ENCODE results near the gene LRRIQ1. TPM values are rescaled to one million over a fixed set of nuclear protein-coding genes. Genes with fewer than 3 reads are reported as not detected.

LRRIQ1 gene
- total and polyA plus RNA-seq, 4 donors = 0.05 to 0.08 TPM; not detected in 2

- H3K9me3 ChIP-seq (ENCODE audit: control insufficient read depth in 4 of 4, low read length in 3 of 4) = no peaks in the 10 kb centered on the region
- H3K4me1 ChIP-seq (ENCODE audit: control insufficient read depth in 4 of 4, insufficient read depth in 4 of 4, low read length in 3 of 4) = no peaks in the 10 kb centered on the region
- DNase-seq (ENCODE audit: low spot score) = no peak
- no peak overlapping the region for H3K4me3 ChIP-seq (ENCODE audit: low read depth in 1 of 3, low read length in 3 of 3)
- 62% methylated on average over 5 of the region's 5 CpGs for WGBS
- H3K9ac ChIP-seq (ENCODE audit: low read depth in 1 of 2, low read length in 2 of 2) = no peak overlapping the region
- no peaks in the 10 kb centered on the region for H3K36me3 ChIP-seq (ENCODE audit: control insufficient read depth in 4 of 4, insufficient read depth in 3 of 4, low read depth in 1 of 4, low read length in 3 of 4)
- no peak overlapping the region for H3K27ac ChIP-seq (ENCODE audit: low read depth in 1 of 2, low read length in 2 of 2)
- H3K27me3 ChIP-seq (ENCODE audit: control insufficient read depth in 4 of 4, insufficient read depth in 4 of 4, low read length in 3 of 4) = peaks cover 0 to 3% (median 0%) of the 10 kb centered on the region in 4 donors
- no peak for TF ChIP-seq YY1 (IDR thresholded peaks at IDR 0.05)
- no peak for TF ChIP-seq HNF4G (IDR thresholded peaks at IDR 0.05)
- no peak for TF ChIP-seq REST (IDR thresholded peaks at IDR 0.05)
- TF ChIP-seq, protein P1, sequence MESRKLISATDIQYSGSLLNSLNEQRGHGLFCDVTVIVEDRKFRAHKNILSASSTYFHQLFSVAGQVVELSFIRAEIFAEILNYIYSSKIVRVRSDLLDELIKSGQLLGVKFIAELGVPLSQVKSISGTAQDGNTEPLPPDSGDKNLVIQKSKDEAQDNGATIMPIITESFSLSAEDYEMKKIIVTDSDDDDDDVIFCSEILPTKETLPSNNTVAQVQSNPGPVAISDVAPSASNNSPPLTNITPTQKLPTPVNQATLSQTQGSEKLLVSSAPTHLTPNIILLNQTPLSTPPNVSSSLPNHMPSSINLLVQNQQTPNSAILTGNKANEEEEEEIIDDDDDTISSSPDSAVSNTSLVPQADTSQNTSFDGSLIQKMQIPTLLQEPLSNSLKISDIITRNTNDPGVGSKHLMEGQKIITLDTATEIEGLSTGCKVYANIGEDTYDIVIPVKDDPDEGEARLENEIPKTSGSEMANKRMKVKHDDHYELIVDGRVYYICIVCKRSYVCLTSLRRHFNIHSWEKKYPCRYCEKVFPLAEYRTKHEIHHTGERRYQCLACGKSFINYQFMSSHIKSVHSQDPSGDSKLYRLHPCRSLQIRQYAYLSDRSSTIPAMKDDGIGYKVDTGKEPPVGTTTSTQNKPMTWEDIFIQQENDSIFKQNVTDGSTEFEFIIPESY (IDR thresholded peaks at IDR 0.05) = no peak
- TF ChIP-seq, protein P2, sequence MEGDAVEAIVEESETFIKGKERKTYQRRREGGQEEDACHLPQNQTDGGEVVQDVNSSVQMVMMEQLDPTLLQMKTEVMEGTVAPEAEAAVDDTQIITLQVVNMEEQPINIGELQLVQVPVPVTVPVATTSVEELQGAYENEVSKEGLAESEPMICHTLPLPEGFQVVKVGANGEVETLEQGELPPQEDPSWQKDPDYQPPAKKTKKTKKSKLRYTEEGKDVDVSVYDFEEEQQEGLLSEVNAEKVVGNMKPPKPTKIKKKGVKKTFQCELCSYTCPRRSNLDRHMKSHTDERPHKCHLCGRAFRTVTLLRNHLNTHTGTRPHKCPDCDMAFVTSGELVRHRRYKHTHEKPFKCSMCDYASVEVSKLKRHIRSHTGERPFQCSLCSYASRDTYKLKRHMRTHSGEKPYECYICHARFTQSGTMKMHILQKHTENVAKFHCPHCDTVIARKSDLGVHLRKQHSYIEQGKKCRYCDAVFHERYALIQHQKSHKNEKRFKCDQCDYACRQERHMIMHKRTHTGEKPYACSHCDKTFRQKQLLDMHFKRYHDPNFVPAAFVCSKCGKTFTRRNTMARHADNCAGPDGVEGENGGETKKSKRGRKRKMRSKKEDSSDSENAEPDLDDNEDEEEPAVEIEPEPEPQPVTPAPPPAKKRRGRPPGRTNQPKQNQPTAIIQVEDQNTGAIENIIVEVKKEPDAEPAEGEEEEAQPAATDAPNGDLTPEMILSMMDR (IDR thresholded peaks at IDR 0.05; ENCODE audit: low read depth, low read length, missing input control) = no peak
- no peak for TF ChIP-seq ATF3 (IDR thresholded peaks at IDR 0.05)
- no peak for TF ChIP-seq RAD21 (IDR thresholded peaks at IDR 0.05)
- TF ChIP-seq JUND (IDR thresholded peaks at IDR 0.05) = no peak
- TF ChIP-seq SP1 (IDR thresholded peaks at IDR 0.05) = no peak
- no peak for TF ChIP-seq MAX (IDR thresholded peaks at IDR 0.05)
- TF ChIP-seq HNF4A (conservative IDR thresholded peaks at IDR 0.05) = no peak
- no peak for TF ChIP-seq GABPA (IDR thresholded peaks at IDR 0.05 in 1 of 2, conservative IDR thresholded peaks at IDR 0.05 in 1 of 2)
These were observed 53.6 kb downstream of the LRRIQ1 start for GRCh38 chr12:85089792-85090191.

- Histone ChIP-seq H3K36me3 (ENCODE audit: control insufficient read depth in 4 of 4, insufficient read depth in 3 of 4, low read depth in 1 of 4, low read length in 3 of 4) (no peaks in the 10 kb centered on the region), H3K9ac (ENCODE audit: low read depth in 1 of 2, low read length in 2 of 2) (no peak overlapping the region), H3K4me3 (ENCODE audit: low read depth in 1 of 3, low read length in 3 of 3) (no peak overlapping the region), H3K27ac (ENCODE audit: low read depth in 1 of 2, low read length in 2 of 2) (no peak overlapping the region), H3K27me3 (ENCODE audit: control insufficient read depth in 4 of 4, insufficient read depth in 4 of 4, low read length in 3 of 4) (peaks cover 0 to 3% (median 0%) of the 10 kb centered on the region in 4 donors), H3K9me3 (ENCODE audit: control insufficient read depth in 4 of 4, low read length in 3 of 4) (no peaks in the 10 kb centered on the region), H3K4me1 (ENCODE audit: control insufficient read depth in 4 of 4, insufficient read depth in 4 of 4, low read length in 3 of 4) (no peaks in the 10 kb centered on the region)
- WGBS = 60% methylated on average over 2 of the region's 2 CpGs
- no peak for DNase-seq (ENCODE audit: low spot score)
- TF ChIP-seq TAF1 (conservative IDR thresholded peaks at IDR 0.05) (no peak), FOXA2 (IDR thresholded peaks at IDR 0.05) (no peak), HNF4A (conservative IDR thresholded peaks at IDR 0.05) (no peak), JUND (IDR thresholded peaks at IDR 0.05) (no peak), MAX (IDR thresholded peaks at IDR 0.05) (no peak)
These were observed 56.7 kb downstream of the LRRIQ1 start for GRCh38 chr12:85092814-85093370.

Data from liver (tissue), 9 donors.